Liver (tissue), 9 donors: ENCODE results near the gene ABLIM2. TPM values are rescaled to one million over a fixed set of nuclear protein-coding genes. Genes with fewer than 3 reads are reported as not detected.

ENCODE experiments used
- DNase-seq: peaks from one replicate; pipeline ENCODE4 v3.0.0-alpha.2; 2017; ENCODE audit warnings: low spot score
- H3K27ac ChIP-seq, 2 donors: one replicate each; pipeline ENCODE4 v1.7.0; 2013; ENCODE audit warnings: inconsistent platforms in 2 of 2, low read length in 2 of 2, control low read depth in 1 of 2, low read depth in 1 of 2, mild to moderate bottlenecking in 1 of 2
- H3K27me3 ChIP-seq, 4 donors: one replicate each; pipeline versions ENCODE4 v1.6.1 to v1.7.0; 2013; ENCODE audit warnings: low read length in 3 of 4, inconsistent platforms in 1 of 4, mild to moderate bottlenecking in 1 of 4, moderate library complexity in 1 of 4; ENCODE audit not compliant: control insufficient read depth in 4 of 4, insufficient read depth in 4 of 4
- H3K36me3 ChIP-seq, 4 donors: one replicate each; pipeline versions ENCODE4 v1.6.1 to v1.7.0; 2013; ENCODE audit warnings: low read length in 3 of 4, mild to moderate bottlenecking in 3 of 4, low read depth in 1 of 4, moderate library complexity in 1 of 4; ENCODE audit not compliant: control insufficient read depth in 4 of 4, insufficient read depth in 3 of 4
- H3K4me1 ChIP-seq, 4 donors: one replicate each; pipeline versions ENCODE4 v1.6.1 to v1.7.0; 2013; ENCODE audit warnings: low read length in 3 of 4, mild to moderate bottlenecking in 3 of 4, moderate library complexity in 1 of 4; ENCODE audit not compliant: control insufficient read depth in 4 of 4, insufficient read depth in 4 of 4
- H3K4me3 ChIP-seq, 3 donors: one replicate each; pipeline versions ENCODE4 v1.6.1 to v1.7.0; 2013; ENCODE audit warnings: low read length in 3 of 3, control low read depth in 1 of 3, low read depth in 1 of 3, mild to moderate bottlenecking in 1 of 3
- H3K9ac ChIP-seq, 2 donors: one replicate each; pipeline ENCODE4 v1.7.0; 2013; ENCODE audit warnings: low read length in 2 of 2, mild to moderate bottlenecking in 2 of 2, moderate library complexity in 2 of 2, control low read depth in 1 of 2, low read depth in 1 of 2
- H3K9me3 ChIP-seq, 4 donors: one replicate each; pipeline versions ENCODE4 v1.6.1 to v1.7.0; 2013; ENCODE audit warnings: low read length in 3 of 4; ENCODE audit not compliant: control insufficient read depth in 4 of 4
- ATF3 ChIP-seq: IDR thresholded peaks from 2 replicates; pipeline ENCODE4 v1.6.1; 2016; ENCODE audit warnings: antibody characterized with exemption
- CTCF ChIP-seq: fragments of 150-350 bp; IDR thresholded peaks from 2 replicates; pipeline ENCODE4 v1.5.1; 2017; ENCODE audit warnings: improper control_type of control experiment, low read depth, low read length; ENCODE audit not compliant: missing input control
- EGR1 ChIP-seq, 2 donors: IDR thresholded peaks; 2 replicates each; pipeline ENCODE4 v1.6.1; 2016 to 2018; ENCODE audit warnings: antibody characterized with exemption in 2 of 2, low read depth in 2 of 2
- FOXA1 ChIP-seq: IDR thresholded peaks from 2 replicates; pipeline ENCODE4 v1.6.1; 2016; ENCODE audit warnings: antibody characterized with exemption
- FOXA2 ChIP-seq: IDR thresholded peaks from 2 replicates; pipeline ENCODE4 v1.6.1; 2016; ENCODE audit warnings: antibody characterized with exemption
- GABPA ChIP-seq, 2 donors: IDR thresholded peaks in 1 of 2; conservative IDR thresholded peaks in 1 of 2; 2 replicates each; pipeline ENCODE4 v1.6.1; 2016; ENCODE audit warnings: antibody characterized with exemption in 2 of 2, mild to moderate bottlenecking in 1 of 2, moderate library complexity in 1 of 2
- HNF4G ChIP-seq: IDR thresholded peaks from 2 replicates; pipeline ENCODE4 v1.6.1; 2016; ENCODE audit warnings: antibody characterized with exemption
- JUND ChIP-seq, 2 donors: IDR thresholded peaks; 2 replicates each; pipeline ENCODE4 v1.6.1; 2016; ENCODE audit warnings: antibody characterized with exemption in 2 of 2
- MAX ChIP-seq: IDR thresholded peaks from 2 replicates; pipeline ENCODE4 v1.6.1; 2016; ENCODE audit warnings: antibody characterized with exemption
- NR2F2 ChIP-seq: IDR thresholded peaks from 2 replicates; pipeline ENCODE4 v1.6.1; 2016; ENCODE audit warnings: antibody characterized with exemption
- RAD21 ChIP-seq, 2 donors: IDR thresholded peaks; 2 replicates each; pipeline ENCODE4 v1.6.1; 2016; ENCODE audit warnings: antibody characterized with exemption in 2 of 2, mild to moderate bottlenecking in 2 of 2
- REST ChIP-seq: IDR thresholded peaks from 2 replicates; pipeline ENCODE4 v1.6.1; 2016; ENCODE audit warnings: antibody characterized with exemption, mild to moderate bottlenecking
- RXRA ChIP-seq, 2 donors: IDR thresholded peaks; 2 replicates each; pipeline ENCODE4 v1.6.1; 2017 to 2018; ENCODE audit warnings: antibody characterized with exemption in 2 of 2, mild to moderate bottlenecking in 1 of 2
- SP1 ChIP-seq: IDR thresholded peaks from 2 replicates; pipeline ENCODE4 v1.6.1; 2018; ENCODE audit warnings: antibody characterized with exemption, mild to moderate bottlenecking
- TAF1 ChIP-seq: conservative IDR thresholded peaks from 2 replicates; pipeline ENCODE4 v1.6.1; 2016; ENCODE audit warnings: antibody characterized with exemption, mild to moderate bottlenecking
- YY1 ChIP-seq: IDR thresholded peaks from 2 replicates; pipeline ENCODE4 v1.6.1; 2016; ENCODE audit warnings: antibody characterized with exemption, mild to moderate bottlenecking
- ZBTB33 ChIP-seq: IDR thresholded peaks from 2 replicates; pipeline ENCODE4 v1.6.1; 2016; ENCODE audit warnings: antibody characterized with exemption
- WGBS: extraction: QIAGEN DNeasy Blood & Tissue Kit; methylation state at CpG from one replicate; pipeline ENCODE4 v1.1.7; 2013; 5-methylcytosine and 5-hydroxymethylcytosine counted together
- polyA plus RNA-seq, 2 donors: library from polyadenylated mRNA; stranded (reverse) in 1 of 2; unstranded in 1 of 2; fragments of 200-250 nt in 1 of 2; fragments of >200 nt in 1 of 2; fragmentation: Nextera tagmentation in 1 of 2; extraction: Ambion mirVana in 1 of 2; gene quantifications; one replicate each; pipeline versions ENCODE4 v1.2.1 to v1.2.3, GENCODE V29; 2013 to 2015
- total RNA-seq, 2 donors: library from RNA; depleted of rRNA; stranded (reverse); fragments of >200 nt; gene quantifications; one replicate each; pipeline ENCODE4 v1.2.3, GENCODE V29; 2014
- donor health status: healthy.
- donor health status: healthy.
- donor health status: healthy.
- donor health status: healthy.
- donor health status: healthy.

The ABLIM2 gene
- total and polyA plus RNA-seq, 4 donors = 0.75 to 2.5 (median 0.93) TPM

- Histone ChIP-seq H3K4me3 (no peak overlapping the region), H3K27ac (no peak overlapping the region), H3K27me3 (no peaks in the 10 kb centered on the region), H3K9me3 (no peaks in the 10 kb centered on the region), H3K4me1 (peaks cover 0 to 3% (median 1%) of the 10 kb centered on the region in 4 donors), H3K9ac (no peak overlapping the region), H3K36me3 (no peaks in the 10 kb centered on the region)
- DNase-seq = no peak
- 81% methylated on average over 10 of the region's 10 CpGs for WGBS
- TF ChIP-seq HNF4G (no peak), MAX (no peak), EGR1 (IDR thresholded peaks at IDR 0.05; ENCODE audit: low read depth in 2 of 2) (no peak), FOXA1 (no peak), CTCF (no peak), TAF1 (no peak), ATF3 (no peak), JUND (IDR thresholded peaks at IDR 0.05) (no peak), SP1 (no peak), GABPA (IDR thresholded peaks at IDR 0.05 in 1 of 2, conservative IDR thresholded peaks at IDR 0.05 in 1 of 2) (no peak), REST (no peak), RAD21 (IDR thresholded peaks at IDR 0.05) (no peak), FOXA2 (no peak), NR2F2 (no peak), RXRA (IDR thresholded peaks at IDR 0.05) (no peak), YY1 (no peak)
Observed at GRCh38 chr4:8005814-8006215, 152.8 kb downstream of the ABLIM2 start.

- Histone ChIP-seq H3K27ac (no peak overlapping the region), H3K27me3 (no peaks in the 10 kb centered on the region), H3K36me3 (no peaks in the 10 kb centered on the region), H3K9ac (no peak overlapping the region), H3K4me1 (peaks cover 0 to 3% (median 0%) of the 10 kb centered on the region in 4 donors), H3K9me3 (no peaks in the 10 kb centered on the region), H3K4me3 (no peak overlapping the region)
- 94% methylated on average over 36 of the region's 36 CpGs for WGBS
- DNase-seq = no peak
- no peak for TF ChIP-seq TAF1
- TF ChIP-seq SP1 = no peak
- TF ChIP-seq JUND (IDR thresholded peaks at IDR 0.05) = no peak
- TF ChIP-seq CTCF = no peak
- TF ChIP-seq NR2F2 = no peak
- no peak for TF ChIP-seq YY1
- no peak for TF ChIP-seq GABPA (IDR thresholded peaks at IDR 0.05 in 1 of 2, conservative IDR thresholded peaks at IDR 0.05 in 1 of 2)
- TF ChIP-seq ZBTB33 = no peak
- no peak for TF ChIP-seq RXRA (IDR thresholded peaks at IDR 0.05)
- no peak for TF ChIP-seq FOXA2
- TF ChIP-seq EGR1 (IDR thresholded peaks at IDR 0.05; ENCODE audit: low read depth in 2 of 2) = no peak
Observed at GRCh38 chr4:8005033-8005808, 153.4 kb downstream of the ABLIM2 start.
